Activated T-helper 9 cell treated with anti-CD3 and anti-CD28 coated beads, Interleukin-2, amount 50 U/mL, for 16 hours (primary cell): ENCODE results near the gene PIGA.
"Not testable (repeated sequence)": the region's sequence is repeated elsewhere in the genome, so short reads cannot be mapped to it uniquely, and the experiment has no call there.

Experiments
- DNase-seq: peaks from one replicate; pipeline ENCODE4 v3.0.0-alpha.2; 2020; ENCODE audit warnings: low read depth

The PIGA gene

GRCh38 chrX:15321447-15321846 lies 13.9 kb downstream of the PIGA start:
- DNase-seq, result no peak

GRCh38 chrX:15320297-15320696 lies 15.0 kb downstream of the PIGA start:
- no peak for DNase-seq

GRCh38 chrX:15319075-15319474 lies 16.2 kb downstream of the PIGA start:
- DNase-seq, result no peak

GRCh38 chrX:15315509-15315908 lies 19.8 kb downstream of the PIGA start, which contains the start of gene ASB11:
Gene ASB11 (minus strand): TSS chrX:15315640. CDS start chrX:15315605, 35 bp downstream.
- DNase-seq, result no peak

DNA sequence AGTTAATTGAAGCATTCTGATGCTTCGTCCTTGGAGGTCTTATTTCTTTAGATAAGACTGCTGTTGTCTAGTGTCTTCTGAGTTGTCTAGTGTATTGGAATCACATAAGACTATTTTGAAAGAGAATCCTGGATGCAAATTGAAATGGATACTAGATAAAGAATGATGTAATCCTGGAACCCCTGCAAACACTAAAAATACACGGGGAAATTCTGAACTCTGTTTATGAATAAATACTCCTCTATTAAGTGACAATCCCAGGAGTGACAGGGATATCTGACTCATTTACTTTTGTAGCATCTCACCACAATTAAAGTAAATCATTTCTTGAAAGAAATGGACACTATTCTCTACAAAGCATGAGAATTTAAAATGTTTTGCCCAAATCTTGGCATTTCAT lies 20.9 kb downstream of the PIGA start:
- DNase-seq, result no peak

GRCh38 chrX:15311119-15311518 lies 24.2 kb downstream of the PIGA start:
- DNase-seq, result no peak

GRCh38 chrX:15310117-15310516 lies 25.2 kb downstream of the PIGA start:
- no peak for DNase-seq

GRCh38 chrX:15305899-15306298 lies 29.4 kb downstream of the PIGA start:
- DNase-seq, result not testable (repeated sequence)

DNA sequence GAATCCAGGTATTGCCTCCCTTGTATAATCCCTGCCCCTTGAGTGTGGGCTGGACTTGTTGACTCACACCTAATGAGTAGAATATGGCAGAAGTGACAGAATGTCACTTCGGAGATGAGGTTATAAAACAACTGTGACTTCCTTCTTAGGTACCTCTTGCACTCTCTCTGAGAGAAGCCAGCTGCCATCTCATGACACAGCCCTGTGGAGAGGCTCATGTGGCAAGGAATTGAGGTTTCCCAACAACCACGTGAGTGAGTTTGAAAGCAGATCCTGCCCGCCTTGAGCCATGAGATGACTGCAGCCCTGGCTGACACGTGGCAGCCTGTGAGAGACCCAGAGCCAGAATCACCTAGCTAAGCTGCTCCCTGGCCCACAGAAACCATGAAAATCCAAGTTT lies 33.4 kb downstream of the PIGA start:
- DNase-seq, result no peak

DNA sequence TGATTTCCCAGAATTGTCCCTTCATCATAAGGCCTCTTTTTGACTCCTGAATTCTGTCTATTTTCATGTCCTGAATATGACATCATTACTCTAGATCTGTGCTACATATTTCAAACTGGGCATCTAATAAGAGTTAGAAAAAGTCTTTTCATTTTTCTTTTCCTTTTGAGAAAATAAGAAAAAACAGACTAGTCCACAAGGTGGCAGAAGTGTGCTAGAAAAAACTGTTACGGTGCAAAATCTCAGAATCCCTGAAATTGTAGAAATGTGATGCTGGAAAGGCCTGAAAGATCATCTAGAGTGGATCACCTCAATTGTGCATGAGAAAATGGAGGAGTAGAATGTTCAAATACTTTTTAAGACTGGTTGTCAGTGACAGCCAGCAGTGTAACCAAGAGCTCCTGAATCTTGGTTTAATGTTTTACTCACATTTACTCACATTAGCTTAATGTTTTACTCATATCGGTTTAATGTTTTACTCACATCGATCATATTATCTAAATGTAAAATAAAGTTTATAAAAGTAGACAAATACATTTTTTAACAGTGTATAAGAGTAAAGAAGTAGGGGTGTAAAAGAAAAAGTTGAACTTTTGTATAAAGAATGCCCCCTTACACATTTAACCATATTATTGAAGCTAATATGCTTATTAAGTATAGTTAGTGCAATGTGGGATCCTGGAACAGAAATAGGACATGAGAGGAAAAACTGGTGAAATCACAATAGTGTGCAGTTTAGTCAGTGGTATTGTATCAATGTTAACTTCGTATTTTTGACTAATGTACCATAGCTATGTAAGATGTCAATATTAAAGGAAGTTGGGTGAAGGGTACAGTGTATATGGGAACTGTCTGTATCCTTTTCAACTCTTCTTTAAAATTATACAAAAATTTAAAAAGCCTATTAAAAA lies 35.1 kb downstream of the PIGA start:
- no peak for DNase-seq

- no peak for DNase-seq
Measured at GRCh38 chrX:15298780-15299179, 36.5 kb downstream of the PIGA start.

DNA sequence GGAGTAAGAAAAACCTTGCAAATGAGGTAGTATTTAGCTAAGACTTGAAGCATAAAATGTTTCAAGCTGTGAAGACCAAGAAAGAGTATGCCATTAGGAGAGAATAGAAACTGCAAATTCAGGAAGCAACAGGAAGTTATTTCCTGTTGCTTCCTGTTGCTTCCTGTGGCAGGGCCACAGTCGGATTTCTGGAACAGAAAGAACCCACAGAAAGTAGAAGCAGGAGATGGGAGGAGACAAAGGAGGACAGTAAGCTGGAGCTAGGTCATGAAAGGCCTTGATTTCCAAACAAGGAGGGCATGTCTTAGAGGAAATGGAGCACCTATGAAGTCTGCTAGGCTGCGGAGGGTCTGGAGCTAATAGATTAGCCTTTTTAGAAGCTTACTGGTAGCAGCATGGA lies 37.1 kb downstream of the PIGA start:
- no peak for DNase-seq

DNA sequence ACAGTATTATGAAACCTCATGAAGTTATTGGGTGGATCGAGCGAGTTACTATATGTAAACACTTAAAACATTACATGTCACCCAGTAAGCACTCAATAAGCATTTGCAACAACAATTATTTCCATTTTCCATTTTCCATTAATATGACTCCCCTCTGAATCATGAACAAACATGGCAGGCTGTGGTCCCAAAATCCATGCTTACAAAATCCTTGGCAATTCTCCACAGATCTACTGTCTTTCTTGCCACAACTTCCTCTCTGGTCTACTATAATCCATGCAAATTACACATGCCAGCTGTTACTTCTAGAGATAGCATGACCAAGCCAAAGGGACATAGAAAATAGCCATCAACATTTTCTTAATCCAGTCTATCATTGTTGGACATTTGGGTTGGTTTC lies 41.9 kb downstream of the PIGA start:
- DNase-seq, result no peak

DNA sequence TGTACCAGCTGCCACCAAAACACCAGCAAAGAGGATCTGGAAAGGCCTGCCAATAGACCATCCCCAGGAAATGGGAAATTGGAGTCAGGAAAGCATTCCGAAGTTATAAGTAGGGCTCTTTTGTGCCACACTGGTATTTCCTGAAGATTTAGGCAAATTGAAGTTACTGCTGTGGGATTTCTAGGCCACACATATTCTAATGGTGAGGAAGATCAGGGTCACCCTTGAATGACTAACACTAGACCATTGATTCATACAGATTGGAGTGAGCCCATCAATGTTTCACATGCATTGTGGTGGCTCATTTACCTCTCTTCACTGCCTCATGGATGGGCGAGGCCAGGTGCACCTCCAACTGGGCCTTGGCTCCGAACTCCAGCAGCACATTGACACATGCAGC lies 42.5 kb downstream of the PIGA start:
- DNase-seq, result no peak

GRCh38 chrX:15277604-15278003 lies 57.7 kb downstream of the PIGA start:
- no peak for DNase-seq

GRCh38 chrX:15274946-15275345 lies 60.4 kb downstream of the PIGA start:
- no peak for DNase-seq

DNA sequence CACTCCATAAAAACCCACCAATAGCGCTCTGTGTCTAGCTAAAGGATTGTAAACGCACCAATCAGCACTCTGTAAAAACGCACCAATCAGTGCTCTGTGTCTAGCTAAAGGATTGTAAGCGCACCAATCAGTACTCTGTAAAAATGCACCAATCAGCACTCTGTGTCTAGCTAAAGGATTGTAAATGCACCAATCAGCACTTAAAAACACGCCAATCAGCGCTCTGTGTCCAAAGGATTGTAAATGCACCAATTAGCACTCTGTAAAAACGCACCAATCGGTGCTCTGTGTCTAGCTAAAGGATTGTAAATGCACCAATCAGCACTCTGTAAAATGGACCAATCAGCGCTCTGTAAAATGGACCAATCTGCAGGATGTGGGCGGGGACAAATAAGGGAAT lies 62.0 kb downstream of the PIGA start:
- not testable (repeated sequence) for DNase-seq

DNA sequence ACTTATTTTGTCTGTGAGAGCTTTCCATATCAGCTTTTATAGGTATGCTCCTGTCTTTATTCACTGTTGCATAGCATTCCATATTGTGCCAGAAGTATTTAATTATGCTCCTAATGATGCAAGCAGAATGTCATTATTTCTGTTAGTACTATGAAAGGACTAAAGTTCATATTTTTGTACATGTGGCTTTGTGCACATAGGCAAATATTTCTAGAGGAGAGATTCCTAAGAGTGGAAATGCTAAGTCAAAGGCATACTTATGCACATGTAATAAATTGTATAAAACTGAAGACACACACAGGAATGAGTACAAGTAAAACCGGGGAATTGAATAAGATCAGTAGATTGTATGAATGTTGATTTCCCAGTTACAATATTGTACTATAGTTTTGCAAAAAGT lies 63.6 kb downstream of the PIGA start:
- DNase-seq, result no peak

GRCh38 chrX:15269618-15270521 lies 65.5 kb downstream of the PIGA start, which contains the start of gene ASB9:
Gene ASB9 (minus strand): TSS chrX:15270083. CDS start chrX:15269874, 209 bp downstream.
- peak; percentile 1 for DNase-seq
